Measurements from ENCODE around the gene TWIST1. TPM values are rescaled to one million over a fixed set of nuclear protein-coding genes. Genes with fewer than 3 reads are reported as not detected.

TWIST1 gene
- 10 to 100 TPM; 13.6 to 45.9 (median 28.4) TPM for total RNA-seq

- Histone ChIP-seq H3K4me1 (peaks cover 0 to 67% (median 3%) of the 10 kb centered on the region in 4 donors), H3K36me3 (no peaks in the 10 kb centered on the region), H3K27me3 (peaks cover 0 to 92% of the 10 kb centered on the region in 2 donors), H3K9me3 (no peaks in the 10 kb centered on the region), H3K27ac (peak within 1 kb of the TSS in 3 of 4 donors; percentile 2 to 81 (median 73)), H3K4me3 (peak within 1 kb of the TSS; percentile 44 to 70 (median 52))
- DNase-seq (ENCODE audit: low spot score in 2 of 2): peak; percentile 57 to 63
- WGBS, 2 donors: 1% methylated on average over 25 to 36 of the region's 91 CpGs
- TF ChIP-seq CTCF (IDR thresholded peaks at IDR 0.05): peak in 2 of 5 experiments; percentile 12 to 22
- peak in 1 of 2 donors; percentile 59 for TF ChIP-seq EP300 (IDR thresholded peaks at IDR 0.05)
- TF ChIP-seq POLR2A (IDR thresholded peaks at IDR 0.05): peak in 1 of 2 donors; percentile 31
These were observed at the start of gene TWIST1 for GRCh38 chr7:19117091-19117869. Gene TWIST1 (minus strand): TSS chr7:19117636. CDS start chr7:19117321, 315 bp downstream.

- H3K4me3 ChIP-seq: no peak overlapping the region
- H3K4me1 ChIP-seq: no peaks in the 10 kb centered on the region
- no peaks in the 10 kb centered on the region for H3K36me3 ChIP-seq
- TF ChIP-seq CTCF (IDR thresholded peaks at IDR 0.05) (no peak), EP300 (IDR thresholded peaks at IDR 0.05) (no peak), POLR2A (IDR thresholded peaks at IDR 0.05) (no peak)
- no peaks in the 10 kb centered on the region for H3K27me3 ChIP-seq
- WGBS, 2 donors: 41 to 52% methylated on average over 3 of the region's 3 CpGs
- no peak overlapping the region for H3K27ac ChIP-seq
- DNase-seq (ENCODE audit: low spot score in 2 of 2): no peak
- no peaks in the 10 kb centered on the region for H3K9me3 ChIP-seq
These were observed 44.2 kb upstream of the TWIST1 start for GRCh38 chr7:19161671-19162070.

- Histone ChIP-seq H3K9me3 (no peaks in the 10 kb centered on the region), H3K4me3 (no peak overlapping the region), H3K36me3 (no peaks in the 10 kb centered on the region), H3K4me1 (peaks cover 0 to 28% (median 10%) of the 10 kb centered on the region in 4 donors), H3K27ac (no peak overlapping the region), H3K27me3 (peaks cover 0 to 60% of the 10 kb centered on the region in 2 donors)
- TF ChIP-seq EP300 (IDR thresholded peaks at IDR 0.05) (no peak), CTCF (IDR thresholded peaks at IDR 0.05) (no peak), POLR2A (IDR thresholded peaks at IDR 0.05) (no peak)
- 3 to 9% methylated on average over 4 of the region's 4 CpGs for WGBS, 2 donors
- DNase-seq (ENCODE audit: low spot score in 2 of 2): no peak
These were observed 29.3 kb upstream of the TWIST1 start for GRCh38 chr7:19146699-19147098.

- no peak for DNase-seq (ENCODE audit: low spot score in 2 of 2)
- WGBS, 2 donors: 8 to 10% methylated on average over 18 to 19 of the region's 19 CpGs
- Histone ChIP-seq H3K27me3 (peaks cover 0 to 60% of the 10 kb centered on the region in 2 donors), H3K9me3 (no peaks in the 10 kb centered on the region), H3K4me1 (peaks cover 0 to 28% (median 10%) of the 10 kb centered on the region in 4 donors), H3K4me3 (peak overlapping the region in 1 of 4 donors; percentile 34), H3K36me3 (no peaks in the 10 kb centered on the region), H3K27ac (no peak overlapping the region)
- TF ChIP-seq POLR2A (IDR thresholded peaks at IDR 0.05) (no peak), EP300 (IDR thresholded peaks at IDR 0.05) (no peak), CTCF (IDR thresholded peaks at IDR 0.05) (no peak)
These were observed 28.1 kb upstream of the TWIST1 start for GRCh38 chr7:19145434-19146115.

Measured in tibial nerve (tissue), 4 donors.